B cell (primary cell): ENCODE measurements around the gene DCUN1D2.

Source experiments
- EZH2 ChIP-seq: IDR thresholded peaks from 2 replicates; pipeline ENCODE4 v1.6.1; 2012; ENCODE audit warnings: borderline replicate concordance, low read depth, mild to moderate bottlenecking, moderate library complexity, low read length; ENCODE audit not compliant: insufficient read depth, poor library complexity, severe bottlenecking
- TF ChIP-seq, protein P1 (sequence below): fragments of 200-600 bp; IDR thresholded peaks from one replicate; pipeline ENCODE4 v1.8.0; 2022; ENCODE audit warnings: antibody characterized with exemption, mild to moderate bottlenecking

DNA sequence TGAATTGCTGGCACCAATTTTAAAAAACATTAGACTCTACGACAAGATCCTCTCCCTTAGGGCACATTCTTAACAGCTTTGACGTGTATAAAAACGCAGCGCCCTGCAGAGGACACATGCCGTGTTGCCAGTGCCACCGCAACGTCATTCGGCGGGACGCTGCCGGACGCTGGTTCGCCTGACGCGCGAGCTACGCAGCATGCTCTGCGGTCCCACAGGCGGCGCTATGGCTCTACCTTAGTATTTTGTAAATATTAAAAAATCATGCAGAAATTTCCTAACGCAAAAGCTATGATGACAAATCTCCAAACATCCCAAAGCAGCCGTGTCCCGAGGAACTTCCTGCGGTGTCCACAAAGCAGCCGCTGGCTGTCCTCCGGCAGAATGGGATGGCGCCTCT, 33.0 kb downstream of the DCUN1D2 start:
- TF ChIP-seq, protein P1, sequence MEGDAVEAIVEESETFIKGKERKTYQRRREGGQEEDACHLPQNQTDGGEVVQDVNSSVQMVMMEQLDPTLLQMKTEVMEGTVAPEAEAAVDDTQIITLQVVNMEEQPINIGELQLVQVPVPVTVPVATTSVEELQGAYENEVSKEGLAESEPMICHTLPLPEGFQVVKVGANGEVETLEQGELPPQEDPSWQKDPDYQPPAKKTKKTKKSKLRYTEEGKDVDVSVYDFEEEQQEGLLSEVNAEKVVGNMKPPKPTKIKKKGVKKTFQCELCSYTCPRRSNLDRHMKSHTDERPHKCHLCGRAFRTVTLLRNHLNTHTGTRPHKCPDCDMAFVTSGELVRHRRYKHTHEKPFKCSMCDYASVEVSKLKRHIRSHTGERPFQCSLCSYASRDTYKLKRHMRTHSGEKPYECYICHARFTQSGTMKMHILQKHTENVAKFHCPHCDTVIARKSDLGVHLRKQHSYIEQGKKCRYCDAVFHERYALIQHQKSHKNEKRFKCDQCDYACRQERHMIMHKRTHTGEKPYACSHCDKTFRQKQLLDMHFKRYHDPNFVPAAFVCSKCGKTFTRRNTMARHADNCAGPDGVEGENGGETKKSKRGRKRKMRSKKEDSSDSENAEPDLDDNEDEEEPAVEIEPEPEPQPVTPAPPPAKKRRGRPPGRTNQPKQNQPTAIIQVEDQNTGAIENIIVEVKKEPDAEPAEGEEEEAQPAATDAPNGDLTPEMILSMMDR, result no peak
- TF ChIP-seq EZH2, result no peak
